ENCODE results near the gene NINL.
A peak's percentile ranks its signal among the peaks of the same experiment; 100 is the strongest.

NINL gene

GRCh38 chr20:25499855-25500434 lies 85.4 kb downstream of the NINL start:
- DNase-seq = no peak

GRCh38 chr20:25499031-25499430 lies 86.3 kb downstream of the NINL start:
- DNase-seq = no peak

GRCh38 chr20:25498280-25498606 lies 87.1 kb downstream of the NINL start:
- DNase-seq = no peak

GRCh38 chr20:25497586-25498279 lies 87.6 kb downstream of the NINL start:
- no peak for DNase-seq

GRCh38 chr20:25496968-25497401 lies 88.3 kb downstream of the NINL start:
- DNase-seq = peak; percentile 28

- no peak for DNase-seq
Measured at GRCh38 chr20:25496165-25496967, 89.0 kb downstream of the NINL start.

GRCh38 chr20:25495189-25495824 lies 90.0 kb downstream of the NINL start:
- no peak for DNase-seq

- no peak for DNase-seq
Measured at GRCh38 chr20:25494506-25495188, 90.7 kb downstream of the NINL start.

- no peak for DNase-seq
Measured at GRCh38 chr20:25493748-25494505, 91.4 kb downstream of the NINL start.

- no peak for DNase-seq
Measured at GRCh38 chr20:25493137-25493536, 92.2 kb downstream of the NINL start.

- DNase-seq = no peak
Measured at GRCh38 chr20:25491446-25492038, 93.8 kb downstream of the NINL start.

- DNase-seq = no peak
Measured at GRCh38 chr20:25490656-25491445, 94.5 kb downstream of the NINL start.

GRCh38 chr20:25489221-25489871 lies 96.0 kb downstream of the NINL start:
- DNase-seq = no peak

GRCh38 chr20:25487975-25488374 lies 97.4 kb downstream of the NINL start:
- DNase-seq = no peak

GRCh38 chr20:25487306-25487705 lies 98.0 kb downstream of the NINL start:
- no peak for DNase-seq

GRCh38 chr20:25486377-25486776 lies 99.0 kb downstream of the NINL start:
- no peak for DNase-seq

- no peak for DNase-seq
Measured at GRCh38 chr20:25485872-25486271, 99.5 kb downstream of the NINL start.

GRCh38 chr20:25484911-25485511 lies 100.3 kb downstream of the NINL start:
- DNase-seq = no peak

GRCh38 chr20:25484224-25484846 lies 101.0 kb downstream of the NINL start:
- no peak for DNase-seq

All from EL (cell line).